ENCODE measurements around the gene INSYN2B.
"Not testable (repeated sequence)": the region's sequence is repeated elsewhere in the genome, so short reads cannot be mapped to it uniquely, and the experiment has no call there.

Gene INSYN2B

GRCh38 chr5:169838688-169839087, 141.6 kb downstream of the INSYN2B start:
- no peak for TF ChIP-seq CTCF (IDR thresholded peaks at IDR 0.05; ENCODE audit: insufficient read depth, missing control alignments)
- no peak for FAIRE-seq
- no peak for DNase-seq (ENCODE audit: insufficient read length, low spot score)

- TF ChIP-seq CTCF (IDR thresholded peaks at IDR 0.05; ENCODE audit: insufficient read depth, missing control alignments): no peak
- DNase-seq (ENCODE audit: insufficient read length, low spot score): no peak
- FAIRE-seq: no peak
Measured at GRCh38 chr5:169837686-169838085, 142.6 kb downstream of the INSYN2B start.

- TF ChIP-seq CTCF (IDR thresholded peaks at IDR 0.05; ENCODE audit: insufficient read depth, missing control alignments): no peak
- no peak for DNase-seq (ENCODE audit: insufficient read length, low spot score)
- FAIRE-seq: no peak
Measured at GRCh38 chr5:169836835-169837536, 143.3 kb downstream of the INSYN2B start.

GRCh38 chr5:169834540-169834939, 145.8 kb downstream of the INSYN2B start:
- FAIRE-seq; DNase-seq (ENCODE audit: insufficient read length, low spot score): not testable (repeated sequence)

GRCh38 chr5:169833681-169834292, 146.5 kb downstream of the INSYN2B start:
- DNase-seq (ENCODE audit: insufficient read length, low spot score); FAIRE-seq: not testable (repeated sequence)

- FAIRE-seq (no peak), DNase-seq (ENCODE audit: insufficient read length, low spot score) (no peak)
- no peak for TF ChIP-seq CTCF (IDR thresholded peaks at IDR 0.05; ENCODE audit: insufficient read depth, missing control alignments)
Measured at GRCh38 chr5:169832845-169833244, 147.4 kb downstream of the INSYN2B start.

GRCh38 chr5:169832304-169832703, 148.0 kb downstream of the INSYN2B start:
- DNase-seq (ENCODE audit: insufficient read length, low spot score): no peak
- no peak for FAIRE-seq

More at GRCh38 chr5:169832304-169832703, 148.0 kb downstream of the INSYN2B start:
- no peak for TF ChIP-seq CTCF (IDR thresholded peaks at IDR 0.05; ENCODE audit: insufficient read depth, missing control alignments)

Measured in D721Med (cell line).